ENCODE data around the gene DHX34.
A peak's percentile ranks its signal among the peaks of the same experiment; 100 is the strongest.
"Not testable (repeated sequence)": the region's sequence is repeated elsewhere in the genome, so short reads cannot be mapped to it uniquely, and the experiment has no call there.

The DHX34 gene

DNA sequence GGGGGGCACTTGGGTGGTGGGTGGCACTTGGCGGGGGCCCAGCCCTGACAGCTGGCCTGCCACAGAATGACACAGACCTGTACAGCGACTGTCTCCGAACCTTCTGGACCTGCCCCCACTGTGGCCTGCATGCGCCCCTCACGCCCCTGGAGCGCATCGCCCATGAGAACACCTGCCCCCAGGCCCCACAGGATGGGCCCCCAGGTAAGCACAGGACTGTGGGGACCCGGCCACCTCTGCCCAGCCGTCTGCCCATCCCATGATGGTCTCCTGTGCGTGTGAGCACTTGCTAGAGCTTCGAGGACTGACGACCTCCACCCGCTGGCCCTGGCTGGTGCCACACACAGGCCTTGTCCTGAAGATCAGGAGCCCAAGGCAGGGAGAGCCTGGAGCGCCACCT is 32.0 kb downstream of the DHX34 start:
- H3K27me3 Mint-ChIP-seq = no peaks in the 10 kb centered on the region
- H3K4me1 Mint-ChIP-seq = peaks cover 24% of the 10 kb centered on the region
- peak overlapping the region; percentile 72 for H3K27ac Mint-ChIP-seq
- H3K9me3 Mint-ChIP-seq = no peaks in the 10 kb centered on the region
- no peak overlapping the region for H3K4me3 Mint-ChIP-seq
- DNase-seq = no peak
- peaks cover 25% of the 10 kb centered on the region for H3K36me3 Mint-ChIP-seq (ENCODE audit: low read depth)
- no peak for ATAC-seq

DNA sequence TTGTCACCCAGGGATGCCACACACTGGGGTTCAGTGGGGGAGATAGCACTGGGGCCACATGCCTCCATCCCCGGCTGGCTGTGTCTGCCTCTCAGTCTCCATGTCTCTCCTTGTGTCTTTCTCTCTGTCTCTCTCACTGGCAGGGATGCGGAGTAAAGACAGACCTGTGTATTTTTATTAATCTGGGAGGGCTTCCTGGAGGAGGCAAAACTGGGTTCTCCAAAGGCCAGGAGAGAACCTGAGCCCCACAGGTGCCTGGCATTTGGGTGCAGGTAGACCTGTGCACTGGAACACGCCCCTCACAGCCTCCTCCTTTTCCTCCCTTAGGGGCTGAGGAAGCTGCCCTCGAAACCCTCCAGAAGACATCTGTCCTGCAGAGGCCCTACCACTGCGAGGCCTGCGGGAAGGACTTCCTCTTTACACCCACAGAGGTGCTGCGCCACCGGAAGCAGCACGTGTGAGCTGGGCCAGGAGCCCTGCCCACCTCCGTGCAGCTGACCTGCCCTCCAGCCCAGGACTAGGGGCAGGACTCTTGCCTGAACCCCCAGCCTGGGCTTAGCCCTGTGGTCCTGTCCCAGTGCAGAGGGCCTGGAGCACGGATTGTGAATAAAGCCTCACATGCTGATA is 32.7 kb downstream of the DHX34 start:
- Mint-ChIP-seq H3K36me3 (ENCODE audit: low read depth) (peaks cover 25% of the 10 kb centered on the region), H3K27me3 (no peaks in the 10 kb centered on the region), H3K27ac (peak overlapping the region; percentile 72), H3K4me3 (no peak overlapping the region), H3K9me3 (no peaks in the 10 kb centered on the region), H3K4me1 (peaks cover 24% of the 10 kb centered on the region)
- no peak for ATAC-seq
- DNase-seq = no peak

- ATAC-seq, DNase-seq, H3K27me3 Mint-ChIP-seq, H3K27ac Mint-ChIP-seq, H3K9me3 Mint-ChIP-seq, H3K4me3 Mint-ChIP-seq: not testable (repeated sequence)
- H3K4me1 Mint-ChIP-seq = peaks cover 24% of the 10 kb centered on the region
- H3K36me3 Mint-ChIP-seq (ENCODE audit: low read depth) = peaks cover 16% of the 10 kb centered on the region
Observed at GRCh38 chr19:47383890-47384289, 34.8 kb downstream of the DHX34 start.

DNA sequence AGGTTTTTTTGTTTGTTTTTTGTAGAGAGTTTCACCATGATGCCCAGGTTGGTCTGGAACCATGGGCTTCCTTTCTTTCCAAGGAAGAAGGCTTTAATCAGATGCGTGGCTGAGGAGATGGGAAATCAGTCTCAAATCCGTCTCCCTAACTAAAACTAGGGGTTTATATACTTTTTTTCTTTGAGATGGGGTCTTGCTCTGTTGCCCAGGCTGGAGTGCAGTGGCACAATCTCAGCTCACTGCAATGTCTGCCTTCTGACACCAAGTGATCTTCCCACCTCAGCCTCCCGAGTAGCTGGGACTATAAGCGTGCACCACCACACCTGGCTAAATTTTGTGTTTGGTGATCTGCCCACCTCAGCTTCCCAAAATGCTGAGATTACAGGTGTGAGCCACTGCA is 35.4 kb downstream of the DHX34 start:
- Mint-ChIP-seq H3K4me1 (peaks cover 24% of the 10 kb centered on the region), H3K36me3 (ENCODE audit: low read depth) (peaks cover 16% of the 10 kb centered on the region)
- ATAC-seq, H3K4me3 Mint-ChIP-seq, H3K9me3 Mint-ChIP-seq, DNase-seq, H3K27me3 Mint-ChIP-seq, H3K27ac Mint-ChIP-seq: not testable (repeated sequence)

DNA sequence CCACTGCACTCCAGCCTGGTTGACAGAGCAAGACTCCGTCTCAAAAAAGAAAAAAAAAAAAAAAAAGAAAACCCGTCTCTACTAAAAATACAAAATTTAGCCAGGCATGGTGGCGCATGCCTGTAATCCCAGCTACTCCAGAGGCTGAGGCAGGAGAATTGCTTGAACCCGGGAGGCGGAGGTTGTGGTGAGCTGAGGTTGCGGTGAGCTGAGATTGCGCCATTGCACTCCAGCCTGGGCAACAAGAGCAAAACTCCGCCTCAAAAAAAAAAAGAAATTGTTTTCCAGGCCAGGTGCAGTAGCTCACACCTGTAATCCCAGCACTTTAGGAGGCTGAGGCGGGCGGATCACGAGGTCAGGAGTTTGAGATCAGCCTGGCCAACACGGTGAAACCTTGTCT is 37.5 kb downstream of the DHX34 start:
- not testable (repeated sequence) for DNase-seq; H3K27me3 Mint-ChIP-seq; ATAC-seq; H3K4me3 Mint-ChIP-seq; H3K36me3 Mint-ChIP-seq (ENCODE audit: low read depth); H3K27ac Mint-ChIP-seq; H3K9me3 Mint-ChIP-seq
- H3K4me1 Mint-ChIP-seq = peaks cover 13% of the 10 kb centered on the region

GRCh38 chr19:47387623-47388022 is 38.5 kb downstream of the DHX34 start:
- not testable (repeated sequence) for H3K9me3 Mint-ChIP-seq; DNase-seq; ATAC-seq; H3K36me3 Mint-ChIP-seq (ENCODE audit: low read depth); H3K4me1 Mint-ChIP-seq; H3K27ac Mint-ChIP-seq; H3K27me3 Mint-ChIP-seq; H3K4me3 Mint-ChIP-seq

GRCh38 chr19:47388721-47389120 is 39.6 kb downstream of the DHX34 start:
- not testable (repeated sequence) for H3K9me3 Mint-ChIP-seq; ATAC-seq; DNase-seq; H3K36me3 Mint-ChIP-seq (ENCODE audit: low read depth); H3K27me3 Mint-ChIP-seq; H3K27ac Mint-ChIP-seq; H3K4me3 Mint-ChIP-seq; H3K4me1 Mint-ChIP-seq

DNA sequence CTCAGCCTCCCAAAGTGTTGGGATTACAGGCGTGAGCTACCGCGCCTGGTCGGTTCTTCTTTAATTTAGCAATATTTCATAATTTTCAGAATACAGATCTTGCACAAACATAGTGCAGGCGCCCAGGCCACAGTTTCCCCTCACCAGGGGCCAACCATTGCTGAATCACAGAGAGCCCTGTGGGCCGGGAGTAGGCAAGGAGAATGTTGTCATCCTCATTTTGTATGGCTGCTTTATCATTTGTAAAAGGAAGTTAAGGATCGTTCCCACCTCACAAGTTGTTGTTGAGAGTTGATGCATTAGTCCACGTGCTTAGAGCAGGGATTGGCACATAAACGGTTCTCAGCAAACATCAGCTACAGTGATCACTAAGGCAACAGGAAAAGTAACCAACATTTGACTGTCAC is 40.0 kb downstream of the DHX34 start:
- ATAC-seq = no peak
- Mint-ChIP-seq H3K9me3 (no peaks in the 10 kb centered on the region), H3K27me3 (peaks cover 3% of the 10 kb centered on the region), H3K4me1 (no peaks in the 10 kb centered on the region), H3K4me3 (no peak overlapping the region), H3K27ac (no peak overlapping the region), H3K36me3 (ENCODE audit: low read depth) (no peaks in the 10 kb centered on the region)
- no peak for DNase-seq

- H3K4me1 Mint-ChIP-seq = no peaks in the 10 kb centered on the region
- H3K9me3 Mint-ChIP-seq = no peaks in the 10 kb centered on the region
- peaks cover 5% of the 10 kb centered on the region for H3K27me3 Mint-ChIP-seq
- H3K27ac Mint-ChIP-seq = no peak overlapping the region
- DNase-seq (no peak), ATAC-seq (no peak)
- no peak overlapping the region for H3K4me3 Mint-ChIP-seq
- H3K36me3 Mint-ChIP-seq (ENCODE audit: low read depth) = no peaks in the 10 kb centered on the region
Observed at GRCh38 chr19:47390533-47391488, 41.7 kb downstream of the DHX34 start.

DNA sequence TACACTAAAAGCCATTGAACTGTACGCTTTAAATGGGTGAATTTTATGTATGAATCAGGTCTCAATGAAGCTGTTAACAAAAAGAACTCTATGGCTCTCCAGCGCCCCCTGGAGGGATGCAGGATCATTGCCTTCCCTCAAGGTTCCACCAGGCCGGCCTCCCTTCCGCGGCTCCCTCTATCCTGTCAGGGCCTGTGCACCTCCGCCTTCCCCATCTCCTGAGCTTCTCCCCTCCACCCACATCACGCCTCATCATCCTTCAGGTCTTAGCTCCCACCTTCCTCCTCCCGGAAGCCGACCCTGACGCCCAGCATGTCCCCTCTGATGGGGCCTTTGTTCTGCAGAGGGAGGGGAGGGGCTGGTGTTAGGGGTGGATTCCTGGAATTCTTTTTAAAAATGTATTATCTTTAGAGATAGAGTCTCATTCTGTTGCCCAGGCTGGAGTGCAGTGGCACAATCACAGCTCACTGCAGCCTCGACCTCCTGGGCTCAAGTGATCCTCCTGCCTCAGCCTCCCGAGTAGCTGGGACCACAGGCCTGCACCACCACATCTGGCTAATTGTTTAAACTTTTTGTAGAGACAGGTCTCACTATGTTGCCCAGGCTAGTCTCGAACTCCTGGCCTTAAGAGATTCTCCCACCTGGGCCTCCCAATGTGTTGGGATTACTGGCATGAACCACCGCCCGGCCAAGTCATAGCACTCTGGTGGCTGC is 42.6 kb downstream of the DHX34 start:
- Mint-ChIP-seq H3K4me3 (no peak overlapping the region), H3K9me3 (no peaks in the 10 kb centered on the region), H3K27ac (no peak overlapping the region), H3K4me1 (no peaks in the 10 kb centered on the region), H3K36me3 (ENCODE audit: low read depth) (no peaks in the 10 kb centered on the region), H3K27me3 (peaks cover 5% of the 10 kb centered on the region)
- DNase-seq (peak; percentile 89), ATAC-seq (peak; percentile 77)

DNA sequence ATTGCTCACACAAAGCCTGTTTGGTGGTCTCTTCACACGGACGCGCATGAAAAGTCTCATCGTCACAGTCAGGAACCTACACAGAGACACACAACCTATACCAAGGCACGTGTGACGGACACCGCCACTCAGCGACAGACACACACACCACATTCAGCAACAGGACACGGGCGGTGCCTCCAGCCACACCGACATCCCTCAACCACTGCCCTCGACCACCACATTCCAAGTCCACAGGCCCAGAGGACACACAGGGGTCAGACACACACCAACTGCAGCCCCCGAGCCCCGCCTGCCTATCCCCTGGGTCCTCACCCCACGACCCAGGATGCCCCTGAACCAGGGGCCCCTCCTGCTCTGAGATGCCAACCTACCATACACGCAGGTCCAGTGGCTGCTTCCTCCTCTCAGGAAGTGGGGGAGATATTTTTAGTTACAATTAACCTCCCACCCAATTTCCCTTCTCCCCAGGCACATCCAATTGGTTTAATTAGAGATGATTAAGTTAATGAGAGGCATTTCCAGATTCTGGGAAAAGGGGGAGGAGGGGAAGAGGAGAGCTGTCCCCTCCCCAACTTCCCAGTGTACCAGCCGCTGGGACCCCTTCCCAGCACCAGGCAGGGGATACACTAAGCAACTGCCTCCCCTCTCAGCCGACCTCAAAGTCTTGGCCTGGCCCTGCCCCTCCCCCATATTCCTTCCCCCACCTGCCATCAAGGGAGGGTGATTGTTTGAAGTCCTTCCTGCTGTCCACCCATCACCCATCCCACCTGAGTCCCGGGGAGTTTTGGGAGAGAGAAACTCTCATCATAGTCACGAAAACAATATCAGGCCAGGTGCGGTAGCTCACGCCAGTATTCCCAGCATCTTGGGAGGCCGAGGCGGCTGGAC is 49.8 kb downstream of the DHX34 start:
- no peaks in the 10 kb centered on the region for H3K4me1 Mint-ChIP-seq
- no peaks in the 10 kb centered on the region for H3K9me3 Mint-ChIP-seq
- H3K36me3 Mint-ChIP-seq (ENCODE audit: low read depth) = no peaks in the 10 kb centered on the region
- DNase-seq (no peak), ATAC-seq (no peak)
- no peak overlapping the region for H3K27ac Mint-ChIP-seq
- no peak overlapping the region for H3K4me3 Mint-ChIP-seq
- H3K27me3 Mint-ChIP-seq = peaks cover 12% of the 10 kb centered on the region

DNA sequence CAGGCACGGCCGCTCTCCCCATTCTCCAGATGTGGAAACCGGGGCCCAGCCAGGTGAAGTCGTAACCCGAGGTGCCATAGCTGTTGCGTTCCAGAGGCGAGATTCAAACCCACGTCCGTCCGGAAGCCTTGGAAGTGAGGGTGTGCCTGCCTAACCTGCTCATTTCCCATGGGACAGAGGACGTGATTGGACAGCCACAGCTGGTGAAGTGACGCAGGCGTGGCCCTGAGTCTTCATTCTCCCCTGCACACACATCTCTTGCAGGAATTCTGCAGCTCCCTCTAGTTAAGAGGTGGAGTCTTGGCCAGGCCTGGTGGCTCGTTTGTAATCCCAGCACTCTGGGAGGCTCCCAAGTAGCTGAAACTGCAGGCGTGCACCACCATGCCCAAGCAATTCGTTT is 53.4 kb downstream of the DHX34 start:
- Mint-ChIP-seq H3K36me3 (ENCODE audit: low read depth) (no peaks in the 10 kb centered on the region), H3K4me3 (no peak overlapping the region), H3K27me3 (peaks cover 34% of the 10 kb centered on the region), H3K4me1 (no peaks in the 10 kb centered on the region), H3K27ac (no peak overlapping the region), H3K9me3 (no peaks in the 10 kb centered on the region)
- DNase-seq (no peak), ATAC-seq (no peak)

DNA sequence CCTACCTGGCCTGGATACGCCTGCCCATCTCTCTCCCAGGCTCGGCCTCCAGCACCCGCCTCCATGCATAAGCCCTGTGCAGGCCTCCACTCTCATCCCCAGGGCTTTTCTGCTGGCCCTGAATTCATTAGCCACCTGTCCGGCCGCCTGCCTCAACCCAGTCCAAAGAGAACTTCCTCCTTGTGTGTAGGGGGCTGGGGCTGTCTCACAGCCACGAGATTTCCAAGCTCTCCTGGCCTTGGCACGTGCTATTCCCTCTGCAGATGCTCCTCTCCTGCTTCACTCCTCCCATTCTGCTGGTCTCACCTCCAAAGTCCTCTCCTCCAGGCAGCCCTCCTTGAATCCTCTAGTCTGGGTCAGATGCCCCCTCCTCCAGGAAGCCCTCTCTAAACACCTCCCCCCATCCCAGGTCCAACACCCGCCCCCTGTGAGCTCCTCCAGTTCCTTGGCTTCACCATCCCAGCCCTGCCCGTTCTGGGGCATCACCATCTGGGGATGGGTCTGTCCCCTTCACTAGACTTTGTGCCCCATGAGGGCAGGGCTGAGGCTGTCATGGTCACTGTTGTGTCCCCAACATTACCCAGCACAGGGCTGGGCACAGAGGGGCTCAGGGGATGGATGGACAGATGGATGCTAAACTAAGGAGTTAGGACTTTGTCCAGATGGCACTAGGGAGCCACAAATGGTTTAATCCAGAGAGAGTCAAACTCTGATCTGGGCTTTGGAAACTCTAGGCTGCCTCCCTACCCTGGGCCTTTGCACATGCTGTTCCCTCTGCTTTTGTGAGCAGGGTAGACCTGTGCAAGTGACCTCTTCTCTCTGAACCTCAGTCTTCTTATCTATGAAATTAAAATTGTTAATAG is 55.5 kb downstream of the DHX34 start:
- DNase-seq (no peak), ATAC-seq (no peak)
- no peaks in the 10 kb centered on the region for H3K4me1 Mint-ChIP-seq
- no peak overlapping the region for H3K4me3 Mint-ChIP-seq
- H3K36me3 Mint-ChIP-seq (ENCODE audit: low read depth) = no peaks in the 10 kb centered on the region
- peaks cover 52% of the 10 kb centered on the region for H3K27me3 Mint-ChIP-seq
- H3K27ac Mint-ChIP-seq = no peak overlapping the region
- H3K9me3 Mint-ChIP-seq = no peaks in the 10 kb centered on the region
